ENCODE data around the gene GRIA3.
"Not testable (repeated sequence)": the region's sequence is repeated elsewhere in the genome, so short reads cannot be mapped to it uniquely, and the experiment has no call there.

Gene GRIA3

DNA sequence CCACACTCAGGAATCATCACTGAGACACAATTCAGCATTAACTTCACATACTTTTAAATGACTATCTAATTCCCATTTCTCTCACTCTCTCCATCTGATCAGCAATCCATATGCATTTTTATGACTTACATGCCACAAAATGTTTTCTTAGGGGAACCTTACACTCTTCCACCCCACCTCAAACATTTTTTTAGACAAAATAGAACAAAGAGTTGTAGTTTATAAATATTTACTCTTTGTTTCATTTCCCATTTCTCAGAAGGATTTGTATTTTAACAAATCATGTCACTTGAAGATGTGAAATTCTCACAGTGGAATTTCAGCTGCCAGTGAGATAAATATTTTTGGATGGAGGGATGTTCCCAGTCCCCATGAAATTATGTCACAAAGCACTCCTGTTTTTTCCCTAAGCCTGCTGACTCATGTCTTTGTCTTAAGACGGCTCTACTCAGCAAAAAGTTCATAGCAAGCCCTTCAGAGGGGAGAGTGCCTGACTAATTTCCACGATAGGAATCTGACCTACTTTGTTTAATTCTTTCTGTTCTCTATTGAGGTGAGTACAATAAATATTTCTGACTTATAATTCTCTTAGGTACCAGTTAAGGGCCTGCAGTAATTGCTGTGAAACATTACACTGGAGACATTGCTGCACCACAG is 291.1 kb downstream of the GRIA3 start:
- no peak for DNase-seq

GRCh38 chrX:123476611-123477219 is 292.6 kb downstream of the GRIA3 start:
- DNase-seq: no peak

DNA sequence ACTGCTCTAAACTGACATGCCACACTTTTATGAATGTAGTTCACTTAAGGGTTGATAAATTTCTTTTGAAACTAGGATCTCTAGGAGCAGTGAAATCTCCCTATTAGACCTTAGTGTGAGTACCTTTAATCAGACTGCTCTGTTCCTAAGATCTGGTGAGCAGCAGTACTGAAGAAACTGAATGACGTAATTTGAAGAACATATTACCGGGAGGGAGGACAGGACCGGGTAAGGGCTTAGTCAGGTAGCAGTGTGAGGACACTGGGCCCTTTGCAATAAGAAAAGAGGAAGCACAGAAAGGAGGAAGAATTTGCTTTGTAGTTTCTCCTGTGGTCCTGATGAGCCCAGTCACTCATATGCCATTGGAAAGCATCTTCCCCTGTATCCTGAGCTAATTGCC is 293.6 kb downstream of the GRIA3 start:
- no peak for DNase-seq

GRCh38 chrX:123481913-123482851 is 298.1 kb downstream of the GRIA3 start:
- no peak for DNase-seq

- no peak for DNase-seq
Observed at GRCh38 chrX:123486297-123486696, 302.2 kb downstream of the GRIA3 start.

GRCh38 chrX:123487236-123487635 is 303.2 kb downstream of the GRIA3 start:
- no peak for DNase-seq

DNA sequence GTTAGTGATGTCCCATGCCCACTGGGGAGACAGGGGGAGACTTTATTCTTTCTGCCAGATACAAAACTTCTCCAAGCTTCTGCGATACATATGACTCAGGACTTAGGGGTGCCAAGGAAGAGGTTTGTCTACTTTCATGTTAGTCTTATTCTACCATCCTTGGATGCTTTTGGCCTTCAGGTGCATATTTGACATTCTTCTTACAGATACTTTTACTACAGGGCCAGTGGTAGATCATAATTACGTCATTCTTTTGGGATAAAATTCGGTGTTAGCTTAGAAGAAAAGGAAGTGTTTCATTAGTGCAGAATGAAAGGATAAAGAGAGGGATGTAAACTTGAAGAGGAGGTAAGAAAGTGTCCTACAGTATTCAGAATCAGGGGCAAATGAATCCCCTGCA is 303.6 kb downstream of the GRIA3 start:
- DNase-seq: no peak

GRCh38 chrX:123489011-123489410 is 304.9 kb downstream of the GRIA3 start:
- DNase-seq: no peak

DNA sequence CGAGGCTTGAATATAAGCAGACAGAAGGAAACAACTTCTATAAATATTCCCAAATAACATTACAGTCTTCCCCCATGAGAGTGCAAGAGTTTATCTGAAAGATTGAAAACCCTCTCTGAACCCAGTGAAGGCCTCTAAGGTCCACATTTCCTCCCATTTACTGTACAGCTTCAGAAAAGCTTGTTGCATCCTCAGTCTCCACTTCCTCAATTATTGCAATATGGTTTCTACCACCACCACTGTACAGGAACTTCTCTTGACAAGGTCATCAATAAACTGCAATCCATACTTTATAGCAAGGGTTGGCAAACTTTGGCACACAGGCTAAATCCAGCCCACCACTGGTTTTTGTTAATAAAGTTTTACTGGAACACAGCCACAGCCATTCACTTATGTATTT is 309.8 kb downstream of the GRIA3 start:
- no peak for DNase-seq

- DNase-seq: no peak
Observed at GRCh38 chrX:123499787-123500186, 315.7 kb downstream of the GRIA3 start.

DNA sequence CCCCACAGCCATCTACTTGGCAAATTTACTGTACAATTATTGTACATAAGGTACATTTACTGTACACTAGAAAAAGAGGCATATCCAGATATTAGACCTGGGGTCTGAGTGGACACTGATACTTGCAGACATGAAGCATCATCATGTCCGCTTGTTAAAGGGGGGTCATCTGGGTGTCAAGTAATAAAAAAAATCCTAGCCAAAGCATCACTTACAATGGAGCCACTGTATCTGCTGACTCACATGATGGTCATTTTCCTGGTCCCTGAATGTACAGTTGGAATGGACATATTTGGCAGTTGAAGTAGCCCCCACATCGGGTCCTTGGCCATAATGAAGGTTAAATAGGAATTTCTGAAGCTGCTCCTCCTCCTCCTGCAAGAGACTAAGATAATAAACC is 320.0 kb downstream of the GRIA3 start:
- DNase-seq: no peak

DNA sequence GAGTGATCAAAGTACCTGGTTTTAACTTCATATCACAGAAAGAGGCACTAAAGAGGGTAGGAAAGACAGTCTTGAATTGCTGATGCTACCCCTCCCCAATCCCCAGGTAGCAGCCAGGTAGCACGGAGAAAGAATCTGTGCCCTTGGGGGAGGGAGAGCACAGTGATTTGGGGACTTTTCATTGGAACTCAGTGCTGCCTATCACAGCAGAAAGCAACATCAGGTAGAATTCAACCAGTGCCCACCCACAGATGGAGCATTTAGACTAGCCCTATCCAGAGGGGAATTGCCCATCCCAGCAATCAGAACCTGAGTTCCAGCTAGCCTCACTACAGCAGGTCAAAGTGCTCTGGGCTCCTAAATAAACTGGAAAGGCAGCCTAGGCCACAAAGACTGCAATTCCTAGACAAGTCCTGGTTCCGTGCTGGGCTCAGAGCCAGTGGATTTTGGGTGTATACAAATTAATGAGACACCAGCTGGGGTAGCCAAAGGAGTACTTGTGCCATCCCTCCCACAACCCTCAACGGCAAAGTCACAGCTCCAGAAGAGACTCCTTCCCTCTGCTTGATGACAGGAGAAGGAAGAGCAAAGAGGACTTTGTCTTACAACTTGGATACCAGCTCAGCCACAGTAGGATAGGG is 320.7 kb downstream of the GRIA3 start:
- DNase-seq: no peak

GRCh38 chrX:123513585-123514278 is 329.7 kb downstream of the GRIA3 start:
- no peak for DNase-seq

GRCh38 chrX:123514279-123514640 is 330.2 kb downstream of the GRIA3 start:
- DNase-seq: not testable (repeated sequence)

GRCh38 chrX:123518791-123519190 is 334.7 kb downstream of the GRIA3 start:
- no peak for DNase-seq

DNA sequence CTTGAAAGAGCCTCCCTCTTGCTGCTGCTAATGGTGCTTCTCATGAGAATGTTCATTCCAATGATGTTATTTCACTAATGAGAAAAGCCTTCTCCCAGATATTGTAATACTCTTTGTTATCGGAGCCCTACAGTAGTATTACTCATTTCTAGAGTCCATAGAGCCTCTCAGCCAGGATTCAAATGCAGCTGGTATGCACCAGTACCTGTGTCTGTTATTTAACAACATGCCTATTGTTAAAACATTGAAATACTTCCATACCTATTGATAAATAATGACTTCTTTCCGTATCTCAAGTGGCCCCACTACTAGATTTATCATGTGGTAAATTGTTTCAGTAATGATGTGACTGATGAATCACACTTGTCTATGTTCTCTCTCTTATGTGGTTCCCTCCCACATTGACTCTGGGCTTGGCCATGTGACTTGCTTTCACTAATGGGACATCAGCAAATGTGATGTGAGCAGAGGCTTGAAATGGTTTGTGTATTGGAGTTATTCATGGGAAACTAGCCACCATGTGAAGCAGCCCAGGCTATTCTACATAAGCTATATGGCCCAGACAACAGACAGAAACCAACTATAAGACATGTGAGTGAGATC is 341.1 kb downstream of the GRIA3 start:
- no peak for DNase-seq

- DNase-seq: not testable (repeated sequence)
Observed at GRCh38 chrX:123530726-123531125, 346.6 kb downstream of the GRIA3 start.

Measured in inflammatory macrophage treated with lipopolysaccharide for 1 hour (primary cell).